Fibroblast of upper back skin (primary cell): ENCODE data around the gene S100G.

ENCODE experiments used
- DNase-seq: peaks from one replicate; pipeline ENCODE4 v3.0.0-alpha.2; 2013

Gene S100G

DNA sequence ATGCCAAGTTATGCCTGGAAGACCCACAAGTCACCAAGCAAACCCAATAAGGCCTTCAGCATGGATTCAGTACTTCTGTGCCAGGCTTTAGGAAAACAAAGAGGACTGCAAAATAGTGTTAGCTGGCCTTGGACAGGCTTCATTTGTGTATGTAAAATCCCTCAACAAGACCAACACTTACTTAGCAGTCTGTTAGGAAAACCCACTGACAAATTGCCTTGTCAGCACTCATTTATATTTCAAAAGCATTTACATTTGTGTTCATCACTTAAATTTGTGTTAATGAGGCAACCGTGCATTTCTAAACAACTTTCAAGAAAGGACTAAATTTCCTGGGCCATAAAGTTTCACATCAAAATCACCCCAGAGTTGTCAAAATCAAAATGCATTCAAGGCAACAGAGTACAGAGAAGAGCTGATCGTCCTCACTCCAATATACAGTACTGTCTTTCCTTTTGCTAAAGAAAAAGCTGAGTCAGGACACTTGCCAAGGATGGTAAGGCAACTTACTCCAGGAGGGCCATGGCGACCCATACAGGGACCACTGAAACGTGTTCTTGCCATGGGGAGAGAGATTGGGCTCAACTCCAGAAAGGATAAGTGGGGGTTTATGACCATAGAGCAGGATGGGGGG is 1.6 kb downstream of the S100G start:
- DNase-seq = no peak

GRCh38 chrX:16653424-16653823 is 3.5 kb downstream of the S100G start:
- no peak for DNase-seq

DNA sequence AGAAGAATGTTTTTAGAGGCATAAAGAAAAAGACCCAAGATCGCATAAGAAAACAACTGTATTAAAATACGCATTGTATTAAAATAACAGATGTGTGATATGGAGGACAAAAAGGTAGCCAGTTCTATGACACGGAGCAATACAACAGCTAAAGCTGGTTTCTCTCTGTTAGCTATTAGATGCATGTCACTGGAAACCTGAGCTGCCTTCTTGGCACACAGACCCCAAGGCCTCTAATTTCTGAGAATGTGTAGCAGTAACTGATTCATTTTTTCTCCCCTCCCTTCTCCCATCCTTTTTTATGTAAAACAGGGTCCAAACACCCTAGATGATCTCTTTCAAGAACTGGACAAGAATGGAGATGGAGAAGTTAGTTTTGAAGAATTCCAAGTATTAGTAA is 4.1 kb downstream of the S100G start:
- DNase-seq = peak; percentile 36

DNA sequence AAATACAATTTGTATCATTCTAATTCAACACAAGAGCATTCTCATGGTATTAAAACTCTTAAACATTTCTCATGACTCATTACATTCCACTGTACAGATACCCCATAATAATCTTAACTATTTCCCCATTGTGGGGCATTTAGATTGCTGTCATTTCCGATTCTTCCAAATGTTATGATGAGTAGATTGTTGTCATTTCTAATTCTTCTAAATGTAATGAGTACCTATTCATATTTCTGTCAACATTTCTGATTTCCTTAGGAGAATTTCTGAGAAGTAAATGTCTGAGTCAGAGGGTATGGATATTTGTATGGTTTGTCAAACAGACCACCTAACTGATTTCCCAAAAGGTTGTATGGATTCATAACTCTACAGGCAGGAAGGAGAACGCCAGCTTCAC is 8.3 kb downstream of the S100G start:
- peak; percentile 88 for DNase-seq

DNA sequence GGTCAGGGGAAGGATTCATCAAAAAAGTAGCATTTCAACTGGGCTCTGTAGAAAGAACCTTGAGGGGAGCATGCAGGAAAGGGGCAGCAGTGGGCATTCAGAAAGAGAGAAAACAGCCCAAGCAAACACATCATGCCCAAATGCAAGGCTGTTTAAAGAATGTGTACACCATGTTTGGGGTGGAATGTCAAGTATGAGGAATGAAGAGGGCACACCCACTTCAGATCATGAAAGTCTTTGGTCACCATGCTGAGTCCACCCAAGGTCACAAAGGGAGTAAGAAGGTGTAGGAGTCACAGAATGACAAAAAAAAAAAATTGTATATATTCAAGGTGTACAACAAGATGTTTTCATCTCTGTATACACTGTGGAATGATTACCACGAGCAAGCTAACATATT is 9.4 kb downstream of the S100G start:
- no peak for DNase-seq

- DNase-seq = no peak
Observed at GRCh38 chrX:16661495-16661894, 11.5 kb downstream of the S100G start.

DNA sequence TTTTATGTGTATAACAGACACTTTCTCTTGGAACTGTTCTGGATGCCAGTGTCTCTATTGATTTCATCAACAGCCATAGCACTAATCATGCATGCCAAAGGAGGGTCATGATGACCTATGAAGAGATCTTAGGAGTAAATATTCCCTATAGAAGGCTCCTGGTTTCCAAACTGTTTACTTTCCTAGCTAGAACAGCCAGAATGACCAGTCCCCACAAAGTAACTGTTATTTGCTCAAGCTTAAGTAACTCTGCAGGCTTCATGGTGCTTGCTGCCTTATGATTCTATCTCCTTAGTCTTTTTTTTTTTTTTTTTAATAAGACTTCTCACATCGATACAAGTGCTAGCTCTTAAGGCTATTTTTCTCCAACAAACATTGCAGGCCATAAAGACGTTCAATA is 12.4 kb downstream of the S100G start:
- no peak for DNase-seq

GRCh38 chrX:16664074-16664473 is 14.1 kb downstream of the S100G start:
- peak; percentile 55 for DNase-seq

DNA sequence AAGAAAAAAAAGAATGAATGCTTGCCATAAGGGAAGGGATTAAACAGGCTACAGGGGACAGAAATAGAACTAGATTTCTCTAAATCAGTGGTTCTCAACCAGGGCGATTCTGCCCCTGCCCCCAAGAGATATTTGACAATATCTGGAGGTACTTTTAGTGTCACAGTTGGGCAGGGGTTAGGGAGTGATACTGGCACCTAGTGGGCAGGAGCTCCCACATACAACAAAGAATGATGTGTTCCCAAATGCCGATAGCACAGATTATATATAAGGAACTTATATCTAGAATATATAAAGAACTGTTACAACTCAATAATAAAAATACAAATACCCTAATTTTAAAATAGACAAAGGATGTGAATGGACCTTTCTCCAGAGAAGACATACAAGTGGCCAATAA is 14.7 kb downstream of the S100G start:
- no peak for DNase-seq

GRCh38 chrX:16665089-16665488 is 15.1 kb downstream of the S100G start:
- DNase-seq = peak; percentile 82

GRCh38 chrX:16666541-16666940 is 16.6 kb downstream of the S100G start:
- DNase-seq = peak; percentile 73

GRCh38 chrX:16671005-16671404 is 21.0 kb downstream of the S100G start:
- peak; percentile 68 for DNase-seq

- no peak for DNase-seq
Observed at GRCh38 chrX:16678689-16679088, 28.7 kb downstream of the S100G start.

DNA sequence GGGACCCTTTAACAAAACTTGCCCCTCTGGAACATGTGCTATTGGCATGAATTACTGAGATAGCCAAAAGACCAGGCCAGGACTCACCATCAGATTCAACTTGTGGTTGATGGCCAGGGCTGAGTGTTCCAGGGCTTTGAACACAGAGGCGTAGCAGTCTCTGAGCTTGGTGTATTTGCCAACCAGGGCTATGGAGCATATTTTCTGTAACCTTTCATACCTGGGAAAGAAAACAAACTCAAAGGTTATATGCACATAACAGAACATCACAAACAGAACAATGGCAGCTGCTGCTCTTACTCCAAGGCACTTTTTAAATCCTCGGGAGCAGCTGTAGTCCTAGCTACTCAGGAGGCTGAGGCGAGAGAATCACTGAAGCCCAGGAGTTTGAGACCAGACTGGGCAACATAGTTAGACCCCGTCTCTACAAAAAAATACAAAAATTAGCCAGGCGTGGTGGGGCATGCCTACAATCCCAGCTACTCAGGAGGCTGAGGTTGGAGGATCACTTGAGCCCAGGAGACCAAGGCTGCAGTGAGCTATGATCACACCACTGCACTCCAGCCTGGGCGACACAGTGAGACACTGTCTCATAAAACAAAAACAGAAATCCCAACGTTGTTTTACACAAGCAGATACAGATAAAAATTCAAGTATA is 33.2 kb downstream of the S100G start:
- no peak for DNase-seq

GRCh38 chrX:16687514-16687913 is 37.6 kb downstream of the S100G start:
- DNase-seq = peak; percentile 27

GRCh38 chrX:16695079-16695676 is 45.2 kb downstream of the S100G start:
- peak; percentile 41 for DNase-seq

- no peak for DNase-seq
Observed at GRCh38 chrX:16696956-16697355, 47.0 kb downstream of the S100G start.

GRCh38 chrX:16699389-16699788 is 49.4 kb downstream of the S100G start:
- DNase-seq = no peak

- no peak for DNase-seq
Observed at GRCh38 chrX:16700734-16701133, 50.8 kb downstream of the S100G start.

DNA sequence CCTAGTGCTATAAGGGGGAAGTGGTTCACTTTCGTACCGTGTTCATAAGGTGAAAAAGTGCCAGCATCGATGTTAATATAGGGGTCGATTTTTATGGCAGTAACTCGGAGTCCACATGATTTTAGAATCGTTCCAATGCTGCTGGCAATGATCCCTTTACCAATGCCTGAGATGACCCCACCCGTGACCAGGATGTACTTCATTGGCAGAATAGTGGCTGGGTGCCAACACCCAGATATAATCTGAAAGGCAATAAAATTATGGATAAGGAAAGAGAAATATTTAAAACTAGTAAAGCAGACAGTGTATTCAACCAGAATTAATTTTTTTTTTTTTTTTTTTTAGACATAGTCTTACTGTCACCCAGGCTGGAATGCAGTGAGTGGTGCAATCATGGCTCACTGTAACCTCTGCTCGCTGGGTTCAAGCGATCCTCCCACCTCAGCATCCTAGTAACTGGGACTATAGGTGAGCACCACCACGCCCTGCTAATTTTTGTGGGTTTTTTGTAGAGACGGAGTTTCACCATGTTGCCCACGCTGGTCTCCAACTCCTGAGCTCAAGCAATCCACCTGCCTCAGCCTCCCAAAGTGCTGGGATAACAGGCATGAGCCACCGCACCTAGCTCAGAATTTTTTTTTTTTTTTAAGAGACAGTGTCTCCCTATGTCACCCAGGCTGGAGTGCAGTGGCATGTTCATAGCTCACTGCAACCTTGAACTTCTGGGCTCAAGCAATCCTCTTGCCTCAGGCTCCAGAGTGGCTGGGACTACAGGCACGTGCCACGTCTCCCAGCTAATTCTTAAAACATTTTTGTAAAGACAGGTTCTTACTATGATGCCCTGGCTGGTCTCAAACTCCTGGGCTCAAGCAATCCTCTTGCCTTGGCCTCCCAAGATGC is 53.0 kb downstream of the S100G start:
- no peak for DNase-seq
